Sigmoid colon (tissue), 4 donors: ENCODE measurements around the gene EIF2S3.

Source experiments
- EP300 ChIP-seq, 4 donors: sonication (generic); formaldehyde crosslinking; IDR thresholded peaks; one replicate each; pipeline ENCODE4 v1.6.1; 2017; ENCODE audit warnings: antibody characterized with exemption in 4 of 4
- POLR2A ChIP-seq, 2 donors: fragments of 450-650 bp; IDR thresholded peaks; one replicate each; pipeline ENCODE4 v1.6.1; 2016; ENCODE audit warnings: antibody characterized with exemption in 2 of 2, mild to moderate bottlenecking in 2 of 2, moderate library complexity in 2 of 2
- TF ChIP-seq, protein P1 (sequence below), 4 experiments: fragments of 450-650 bp in 3 of 4; fragments of 200-600 bp in 1 of 4; IDR thresholded peaks; one replicate each; pipeline ENCODE4 v1.5.1; 2016 to 2019; ENCODE audit warnings: antibody characterized with exemption in 4 of 4, mild to moderate bottlenecking in 3 of 4, moderate library complexity in 2 of 4

DNA sequence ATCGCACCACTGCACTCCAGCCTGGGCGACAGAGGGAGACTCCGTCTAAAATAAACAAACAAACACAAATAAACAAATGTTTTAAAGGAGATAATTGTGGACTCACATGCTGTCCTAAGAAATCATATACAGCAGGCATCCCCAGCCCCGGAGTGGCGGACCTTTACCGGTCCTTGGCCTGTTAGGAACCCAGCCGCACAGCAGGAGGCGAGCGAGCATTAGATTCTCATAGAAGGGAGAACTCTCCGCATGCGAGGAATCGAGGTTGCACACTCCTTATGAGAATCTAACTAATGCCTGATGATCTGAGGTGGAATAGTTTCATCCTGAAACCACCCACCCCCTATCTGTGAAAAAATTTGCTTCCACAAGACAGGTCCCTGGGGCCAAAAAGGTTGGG, 39.0 kb downstream of the EIF2S3 start:
- TF ChIP-seq, protein P1, sequence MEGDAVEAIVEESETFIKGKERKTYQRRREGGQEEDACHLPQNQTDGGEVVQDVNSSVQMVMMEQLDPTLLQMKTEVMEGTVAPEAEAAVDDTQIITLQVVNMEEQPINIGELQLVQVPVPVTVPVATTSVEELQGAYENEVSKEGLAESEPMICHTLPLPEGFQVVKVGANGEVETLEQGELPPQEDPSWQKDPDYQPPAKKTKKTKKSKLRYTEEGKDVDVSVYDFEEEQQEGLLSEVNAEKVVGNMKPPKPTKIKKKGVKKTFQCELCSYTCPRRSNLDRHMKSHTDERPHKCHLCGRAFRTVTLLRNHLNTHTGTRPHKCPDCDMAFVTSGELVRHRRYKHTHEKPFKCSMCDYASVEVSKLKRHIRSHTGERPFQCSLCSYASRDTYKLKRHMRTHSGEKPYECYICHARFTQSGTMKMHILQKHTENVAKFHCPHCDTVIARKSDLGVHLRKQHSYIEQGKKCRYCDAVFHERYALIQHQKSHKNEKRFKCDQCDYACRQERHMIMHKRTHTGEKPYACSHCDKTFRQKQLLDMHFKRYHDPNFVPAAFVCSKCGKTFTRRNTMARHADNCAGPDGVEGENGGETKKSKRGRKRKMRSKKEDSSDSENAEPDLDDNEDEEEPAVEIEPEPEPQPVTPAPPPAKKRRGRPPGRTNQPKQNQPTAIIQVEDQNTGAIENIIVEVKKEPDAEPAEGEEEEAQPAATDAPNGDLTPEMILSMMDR (IDR thresholded peaks at IDR 0.05): no peak
- TF ChIP-seq POLR2A (IDR thresholded peaks at IDR 0.05) (no peak), EP300 (IDR thresholded peaks at IDR 0.05) (no peak)
